LoVo (cell line): ENCODE data around the gene PRND.
"Not testable (repeated sequence)": the region's sequence is repeated elsewhere in the genome, so short reads cannot be mapped to it uniquely, and the experiment has no call there.

Source experiments
- DNase-seq: peaks from one replicate; pipeline ENCODE4 v3.0.0-alpha.2; 2016; ENCODE audit warnings: low spot score

Gene PRND

DNA sequence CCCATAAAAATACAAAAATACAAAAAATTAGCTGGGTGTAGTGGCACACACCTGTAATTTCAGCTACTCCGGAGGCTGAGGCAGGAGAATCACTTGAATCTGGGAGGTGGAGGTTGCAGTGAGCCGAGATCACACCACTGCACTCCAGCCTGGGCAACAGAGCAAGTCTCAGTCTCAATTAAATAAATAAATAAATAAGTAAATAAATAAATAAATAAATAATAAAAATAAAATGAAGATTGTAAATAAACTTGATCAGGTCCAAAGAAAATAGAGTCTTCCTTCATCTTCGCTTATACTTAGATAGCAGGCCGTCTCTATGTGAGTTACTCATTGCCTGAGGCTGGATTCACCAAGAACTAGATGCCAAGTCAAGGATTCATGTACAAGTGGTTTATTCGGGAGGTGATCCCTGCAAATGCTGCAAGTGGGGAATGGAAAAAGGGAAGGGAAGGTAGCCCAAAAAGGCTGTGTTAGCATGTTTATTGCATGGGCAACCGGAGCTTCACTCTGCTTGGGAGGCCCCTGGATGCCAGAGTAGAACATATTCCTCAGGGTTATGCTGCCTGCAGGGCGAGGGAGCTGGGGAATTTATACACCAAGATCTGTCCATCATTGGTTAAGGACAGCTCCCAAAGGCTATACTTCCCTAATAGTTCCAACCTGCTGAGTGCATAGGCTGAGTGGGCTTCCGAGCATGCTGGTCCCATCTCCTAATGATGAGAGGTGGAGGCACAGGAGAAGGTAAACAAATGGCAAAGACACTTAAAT, 16.3 kb downstream of the PRND start:
- no peak for DNase-seq

DNA sequence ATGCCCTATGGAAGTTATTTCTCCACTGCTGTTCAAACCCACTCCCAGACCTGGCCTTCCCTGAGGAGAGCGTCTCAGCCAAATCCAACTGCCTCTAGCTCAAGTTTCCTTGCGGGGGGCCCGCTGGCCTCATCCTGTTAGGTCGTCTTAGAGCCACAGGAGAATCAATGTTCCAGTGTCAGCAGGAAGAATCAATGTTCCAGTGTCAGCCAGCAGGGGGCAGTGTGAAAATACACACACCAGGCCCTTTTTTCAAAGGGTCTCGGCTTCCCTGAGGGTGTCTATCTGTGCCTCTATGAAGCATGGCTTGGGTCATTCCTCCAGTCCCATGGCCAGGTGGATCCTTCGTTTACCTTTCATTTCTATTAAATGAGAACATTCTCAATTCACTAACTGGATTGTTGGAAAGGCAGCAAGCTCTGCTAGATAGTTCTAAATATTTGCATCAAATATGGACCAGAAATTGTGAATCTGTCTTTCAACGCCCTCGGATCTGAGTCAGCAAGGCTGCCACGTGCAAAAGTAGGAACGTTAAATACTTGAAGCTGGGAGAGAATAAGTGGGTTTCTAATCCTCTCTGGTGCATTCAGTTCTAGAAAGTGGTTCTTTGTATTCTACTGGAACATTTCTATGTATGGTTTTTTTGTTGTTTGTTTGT, 19.2 kb downstream of the PRND start:
- DNase-seq, result no peak

DNA sequence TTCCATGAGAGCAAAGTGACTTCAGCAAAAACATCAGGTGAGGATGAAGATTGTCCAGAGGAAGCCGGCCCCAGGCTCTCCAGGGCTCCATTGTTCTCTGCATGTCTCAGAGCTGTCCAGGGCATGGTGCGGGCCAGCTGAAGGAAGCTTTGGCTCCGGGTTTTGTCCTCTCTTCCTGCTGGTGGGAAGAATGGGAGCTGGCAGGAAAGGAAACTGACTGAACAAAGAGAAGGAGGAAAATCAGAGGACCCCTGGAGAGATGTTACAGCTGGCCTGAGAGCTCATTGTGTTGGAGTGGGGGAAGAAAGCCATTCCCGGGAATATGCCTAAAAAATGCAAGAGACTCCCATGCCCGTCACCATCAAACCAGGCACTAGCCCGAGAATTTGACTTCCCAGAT, 27.1 kb downstream of the PRND start:
- no peak for DNase-seq

DNA sequence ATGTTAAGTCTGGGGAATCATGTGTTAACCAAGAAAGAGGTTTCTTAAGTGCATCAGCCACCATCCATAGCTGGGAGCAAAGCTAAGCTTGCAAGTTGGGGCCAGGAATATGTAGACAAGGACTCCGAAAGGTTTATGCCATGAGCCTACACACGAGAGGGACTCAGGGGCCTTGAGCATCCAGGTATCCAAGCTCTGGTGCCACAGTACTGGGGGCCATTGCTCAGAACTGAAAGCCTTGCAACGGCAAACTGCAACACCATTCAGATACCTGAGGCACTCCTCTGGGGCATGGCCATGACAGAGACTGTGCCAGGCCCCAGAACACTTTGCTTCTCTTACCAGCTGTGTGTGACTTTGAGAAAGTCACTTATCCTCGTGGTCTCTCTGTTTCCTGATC, 27.6 kb downstream of the PRND start:
- DNase-seq, result no peak

DNA sequence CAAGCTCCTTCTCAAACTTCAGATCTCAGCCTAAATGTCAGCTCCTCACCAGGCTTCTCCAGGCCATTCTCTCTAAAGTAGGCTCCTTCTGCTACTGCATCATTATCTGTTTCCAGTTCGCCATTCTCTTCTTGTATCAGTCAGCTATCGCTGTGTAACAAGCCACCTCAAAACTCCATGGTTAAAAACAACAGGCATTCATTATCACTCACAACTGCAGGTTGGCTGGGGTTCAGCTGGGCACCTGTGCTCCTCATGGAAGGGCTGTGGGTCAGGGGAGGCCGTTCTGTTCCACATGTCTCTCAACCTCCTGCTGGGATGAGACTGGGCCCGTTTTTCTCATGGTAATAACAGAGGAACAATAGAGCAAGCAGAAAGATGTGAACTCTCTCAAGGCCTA, 28.7 kb downstream of the PRND start:
- no peak for DNase-seq

DNA sequence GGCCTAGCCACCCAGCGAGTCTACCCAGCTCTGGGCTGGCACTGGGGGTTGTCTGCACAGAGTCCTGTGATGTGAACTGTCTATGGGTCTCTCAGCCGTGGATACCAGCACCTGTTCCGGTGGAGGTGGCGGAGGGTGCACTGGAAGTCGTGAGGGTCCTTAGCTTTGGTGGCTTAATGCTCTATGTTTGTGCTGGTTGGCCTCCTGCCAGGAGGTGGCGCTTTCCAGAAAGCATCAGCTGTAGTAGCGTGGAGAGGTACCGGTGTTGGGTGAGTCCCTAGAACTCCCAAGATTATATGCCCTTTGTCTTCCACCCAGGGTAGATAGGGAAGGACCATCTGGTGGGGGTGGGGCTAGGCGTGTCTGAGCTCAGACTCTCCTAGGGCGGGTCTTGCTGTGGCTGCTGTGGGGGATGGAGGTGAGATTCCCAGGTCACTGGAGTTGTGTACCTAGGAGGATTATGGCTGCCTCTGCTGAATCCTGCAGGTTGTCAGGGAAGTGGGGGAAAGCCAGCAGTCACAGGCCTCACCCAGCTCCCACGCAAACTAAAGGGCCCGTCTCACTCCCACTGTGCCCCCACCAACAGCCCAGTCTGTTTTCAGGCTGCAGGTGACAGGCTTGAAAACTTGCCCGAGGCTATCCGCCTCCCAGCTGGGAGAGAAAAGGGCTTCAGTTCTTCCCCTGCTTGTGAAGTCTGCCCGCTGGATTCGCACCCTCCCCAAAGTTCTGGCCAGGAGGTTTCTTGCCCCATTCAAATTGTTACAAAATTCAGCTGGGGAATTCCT, 37.6 kb downstream of the PRND start:
- DNase-seq, result not testable (repeated sequence)

DNA sequence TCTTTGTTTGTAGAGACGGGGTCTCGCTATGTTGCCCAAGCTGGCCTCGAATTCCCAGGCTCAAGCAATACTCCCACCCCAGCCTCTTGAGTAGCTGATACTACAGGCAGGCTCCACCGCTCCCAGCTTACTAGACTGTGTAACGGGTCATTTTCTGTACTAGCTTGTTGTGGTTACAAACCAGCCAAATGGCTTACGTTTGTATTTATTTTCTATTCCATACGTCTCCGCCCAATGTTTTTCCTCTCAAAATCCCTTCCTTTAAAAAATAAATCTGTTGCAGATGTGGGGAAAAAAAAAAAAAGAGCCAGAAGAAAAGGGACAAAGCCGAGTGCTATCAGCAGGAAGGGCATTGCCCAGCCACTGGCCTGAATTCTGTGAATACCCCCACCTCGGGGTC, 41.6 kb downstream of the PRND start:
- no peak for DNase-seq

DNA sequence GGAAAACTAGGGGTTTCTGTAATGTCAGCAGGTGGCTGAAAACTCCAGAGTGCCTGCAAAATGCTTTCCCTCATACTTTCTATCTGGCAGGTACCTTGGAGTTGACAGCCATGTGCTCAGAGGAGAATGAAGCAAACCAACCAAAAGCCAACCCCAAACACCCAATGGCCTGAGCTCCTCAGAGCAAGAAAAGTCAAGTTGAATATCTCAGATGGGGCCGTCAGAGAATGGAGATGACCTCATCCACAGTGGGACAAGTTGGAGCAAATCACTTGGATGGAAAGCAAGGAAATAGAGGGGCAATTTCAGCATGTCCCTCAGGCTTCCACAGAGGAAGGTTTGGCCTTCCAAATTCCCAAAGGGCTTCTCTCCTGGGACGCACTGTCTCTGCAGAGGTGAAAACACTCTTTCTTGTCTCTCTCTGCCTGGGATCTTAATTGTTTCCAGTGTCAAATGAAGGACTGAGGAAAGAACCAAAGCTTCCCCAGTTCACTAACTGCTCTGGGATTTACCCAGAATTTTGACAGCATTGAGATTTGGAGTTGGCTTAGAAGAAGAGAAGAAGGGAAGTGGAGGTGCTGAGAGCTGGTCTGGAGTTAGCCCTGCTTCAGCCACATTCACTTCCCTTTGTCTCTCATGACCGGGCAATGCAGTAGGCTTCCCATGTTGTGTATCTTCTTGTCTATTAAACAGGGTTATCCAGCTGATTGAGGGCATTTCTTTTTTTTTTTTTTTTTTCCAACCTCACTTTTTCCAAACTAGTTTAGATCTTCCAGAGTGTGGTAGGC, 42.2 kb downstream of the PRND start:
- DNase-seq, result no peak

DNA sequence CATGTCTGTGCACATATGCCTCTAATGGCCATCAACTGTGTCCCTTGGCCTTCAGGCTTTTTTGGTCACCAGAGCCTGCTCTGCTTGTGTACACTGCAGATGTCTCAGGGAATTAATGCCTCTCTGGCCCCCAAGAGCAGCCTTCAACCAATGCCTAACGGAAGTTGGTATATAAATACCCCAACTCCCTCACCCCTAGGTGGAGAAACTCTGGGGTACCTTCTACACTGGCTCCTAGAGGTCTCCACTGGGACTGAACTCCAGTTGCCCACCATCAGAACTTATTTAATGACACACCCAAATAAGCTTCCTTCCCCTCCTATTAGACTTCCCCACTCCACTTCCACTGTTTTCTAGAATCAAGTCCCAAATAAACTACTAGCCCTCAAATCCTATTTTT, 43.1 kb downstream of the PRND start:
- no peak for DNase-seq

DNA sequence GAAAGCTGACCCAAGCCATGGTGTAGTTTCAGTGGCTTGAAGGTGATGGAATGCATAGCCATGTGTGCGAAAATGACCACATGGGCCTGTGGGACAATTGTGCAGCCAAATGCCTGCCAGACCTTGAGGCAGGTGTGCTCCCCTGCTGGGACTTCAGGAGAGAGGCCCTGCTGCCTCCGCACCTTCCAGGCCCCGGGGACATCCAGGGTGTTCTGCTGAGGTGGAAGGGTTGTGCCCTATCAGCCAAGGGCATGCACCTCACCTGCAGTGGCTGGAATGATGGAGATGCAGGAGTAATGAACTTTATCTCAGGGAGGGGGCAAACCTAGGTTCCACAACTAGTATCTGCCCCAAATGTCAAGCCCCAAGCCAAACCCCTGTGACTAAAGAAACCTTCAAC, 44.0 kb downstream of the PRND start:
- DNase-seq, result no peak

DNA sequence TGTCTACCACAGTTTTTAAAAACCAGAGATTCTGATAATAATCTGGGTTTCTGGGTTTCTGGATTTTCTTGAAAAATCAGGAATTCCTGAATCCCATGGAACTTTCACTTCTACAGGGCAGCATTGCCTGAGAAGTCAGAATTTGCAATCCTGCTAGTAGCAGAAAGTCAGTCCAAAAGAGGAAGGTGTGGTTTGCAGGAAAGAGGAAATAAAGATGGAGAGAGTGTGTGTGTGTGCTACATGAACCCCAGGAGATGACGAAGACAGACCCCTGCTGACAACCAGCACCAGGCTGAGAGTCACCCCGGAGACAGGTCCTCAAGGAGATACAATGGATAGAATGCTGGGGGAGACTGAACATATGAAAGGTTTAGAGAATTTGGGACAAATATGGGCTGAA, 44.9 kb downstream of the PRND start:
- DNase-seq, result no peak

DNA sequence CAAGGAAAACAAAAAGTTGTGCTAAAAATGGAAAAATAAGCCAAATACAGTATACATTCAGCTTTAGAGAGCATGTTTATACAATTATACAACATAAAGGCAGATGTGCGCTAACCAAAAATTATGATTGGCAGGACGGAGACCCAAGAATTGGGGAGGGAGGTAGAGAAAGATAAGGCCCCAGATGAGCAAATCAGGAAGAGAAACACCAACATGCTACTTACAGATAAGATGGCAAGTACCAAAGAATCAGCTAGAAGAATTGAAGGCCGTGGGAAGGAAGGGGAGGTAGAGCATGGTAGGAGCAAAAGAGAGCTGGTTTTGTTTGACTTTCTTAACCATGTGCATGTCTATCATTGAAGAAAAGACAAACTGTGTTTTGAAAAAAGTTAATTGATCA, 45.4 kb downstream of the PRND start:
- DNase-seq, result no peak

DNA sequence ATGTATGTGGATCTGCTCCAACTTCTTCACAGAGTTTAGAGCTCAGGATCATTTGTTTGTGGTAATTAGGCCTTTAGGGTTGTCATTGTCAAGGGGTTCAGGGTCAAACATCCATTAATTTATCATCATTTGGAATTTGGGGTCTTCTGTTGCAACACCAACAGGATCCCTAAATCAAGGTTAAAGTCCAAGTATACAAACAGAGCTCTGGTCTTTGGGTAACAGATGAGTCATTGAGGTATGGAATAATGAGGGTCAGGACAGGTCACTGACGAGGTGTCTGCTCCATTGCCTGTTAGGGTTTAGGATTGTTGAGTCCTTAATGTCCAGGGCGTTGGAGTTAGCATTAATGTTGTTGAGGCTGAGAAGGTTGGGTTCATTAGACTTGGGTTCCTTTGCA, 47.6 kb downstream of the PRND start:
- no peak for DNase-seq

DNA sequence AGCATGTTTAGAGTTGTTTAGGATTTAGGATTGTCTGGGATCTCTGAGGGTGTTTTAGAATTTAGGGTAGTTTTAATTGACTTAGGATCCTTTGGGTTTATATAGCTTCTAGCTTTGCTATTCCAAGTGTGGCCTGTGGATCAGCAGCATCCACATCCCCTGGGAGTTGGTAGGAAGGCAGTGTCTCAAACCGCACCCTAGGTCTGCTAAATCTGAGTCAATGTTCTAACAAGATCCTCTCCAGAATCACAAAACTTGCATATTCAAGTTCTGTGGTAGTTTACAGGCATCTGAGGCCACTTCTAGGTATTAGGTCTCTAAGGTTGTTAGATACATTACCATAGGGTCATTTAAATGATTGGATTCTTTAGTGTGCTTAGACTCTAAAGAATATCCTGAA, 48.3 kb downstream of the PRND start:
- no peak for DNase-seq

DNA sequence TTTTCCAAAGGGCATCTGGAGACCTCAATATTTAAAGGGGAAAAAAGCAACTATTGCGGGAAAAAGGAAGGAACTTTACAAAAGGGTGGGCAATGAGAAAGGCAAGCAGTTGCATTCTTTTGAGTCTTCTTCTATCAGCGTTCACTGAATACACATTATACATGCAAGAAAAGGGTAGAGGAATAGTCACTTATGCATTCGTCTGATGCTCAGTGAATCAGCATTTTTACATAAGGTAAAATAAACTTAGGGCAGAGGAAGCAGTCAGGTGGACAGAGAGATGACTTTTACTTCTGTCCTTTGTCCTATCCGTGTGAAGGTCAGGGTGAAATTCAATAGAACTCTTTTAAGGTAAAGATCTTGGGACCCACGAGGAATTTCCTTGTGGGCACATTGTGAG, 49.3 kb downstream of the PRND start:
- DNase-seq, result no peak

DNA sequence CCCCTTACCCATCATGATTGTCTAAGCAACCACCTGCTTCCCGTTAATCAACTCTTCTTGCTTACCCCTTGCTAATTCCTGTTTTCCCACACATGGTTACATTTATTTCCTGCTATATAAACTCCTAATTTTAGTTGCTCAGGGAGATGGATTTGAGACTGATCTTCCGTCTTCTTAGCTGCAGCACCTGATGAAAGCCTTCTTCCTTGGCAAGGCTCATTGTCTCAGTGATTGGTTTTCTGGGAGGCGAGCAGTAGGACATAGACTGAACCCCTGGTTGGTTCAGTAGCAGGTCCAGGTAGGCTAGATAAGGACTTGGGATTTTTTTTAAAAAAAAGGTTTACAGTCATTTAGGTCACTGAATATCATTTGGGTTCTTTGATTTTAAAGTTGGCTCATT, 50.4 kb downstream of the PRND start:
- no peak for DNase-seq

DNA sequence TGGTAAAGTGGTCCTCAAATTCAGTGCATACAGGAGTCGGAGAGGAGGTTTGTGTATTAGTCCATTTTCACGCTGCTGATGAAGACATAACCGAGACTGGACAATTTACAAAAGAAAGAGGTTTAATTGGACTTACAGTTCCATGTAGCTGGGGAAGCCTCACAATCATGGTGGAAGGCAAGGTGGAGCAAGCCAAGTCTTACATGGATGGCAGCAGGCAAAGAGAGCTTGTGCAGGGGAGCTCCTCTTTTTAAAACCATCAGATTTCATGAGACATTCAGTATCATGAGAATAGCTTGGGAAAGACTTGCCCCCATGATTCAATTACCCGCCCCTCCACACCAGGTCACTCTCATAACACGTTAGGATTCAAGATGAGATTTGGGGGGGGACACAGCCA, 51.3 kb downstream of the PRND start:
- DNase-seq, result not testable (repeated sequence)

DNA sequence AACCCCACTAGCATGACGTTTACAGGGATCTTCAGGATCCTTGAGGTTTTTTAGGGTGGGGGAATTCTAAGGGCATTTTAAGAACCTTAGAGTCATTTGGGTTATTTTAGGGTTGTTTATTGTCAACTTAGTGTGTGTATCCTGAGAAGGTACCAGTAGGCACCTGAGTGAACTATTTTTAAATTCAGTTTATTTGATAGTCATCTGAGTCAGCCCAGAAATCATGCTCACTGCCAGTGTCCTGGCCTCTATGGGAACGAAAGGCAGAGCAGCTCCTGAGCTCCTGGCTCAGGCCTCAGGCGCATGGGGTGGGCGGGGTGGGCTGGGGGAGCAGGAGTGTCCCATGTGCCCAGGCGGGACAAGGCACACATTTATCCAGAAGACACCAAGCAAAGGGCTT, 52.0 kb downstream of the PRND start:
- no peak for DNase-seq

DNA sequence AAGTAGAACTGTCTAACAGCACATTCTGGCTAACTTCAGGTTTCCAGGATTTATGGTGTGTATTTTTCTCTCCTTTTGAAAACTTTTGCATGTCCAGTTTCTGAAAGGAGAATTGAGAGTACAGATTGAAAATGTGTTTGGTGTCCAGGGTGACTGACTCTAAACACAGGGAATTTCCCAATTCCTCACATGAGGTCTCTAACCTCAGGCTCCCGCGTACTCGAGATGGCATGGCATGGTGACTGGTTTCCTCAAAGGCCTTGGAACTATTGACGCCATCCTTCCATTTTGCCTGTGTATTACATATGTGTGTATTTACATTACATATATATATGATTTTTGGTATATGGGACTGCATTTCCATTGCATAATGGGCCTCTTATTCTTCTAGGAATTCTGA, 52.5 kb downstream of the PRND start:
- DNase-seq, result no peak

DNA sequence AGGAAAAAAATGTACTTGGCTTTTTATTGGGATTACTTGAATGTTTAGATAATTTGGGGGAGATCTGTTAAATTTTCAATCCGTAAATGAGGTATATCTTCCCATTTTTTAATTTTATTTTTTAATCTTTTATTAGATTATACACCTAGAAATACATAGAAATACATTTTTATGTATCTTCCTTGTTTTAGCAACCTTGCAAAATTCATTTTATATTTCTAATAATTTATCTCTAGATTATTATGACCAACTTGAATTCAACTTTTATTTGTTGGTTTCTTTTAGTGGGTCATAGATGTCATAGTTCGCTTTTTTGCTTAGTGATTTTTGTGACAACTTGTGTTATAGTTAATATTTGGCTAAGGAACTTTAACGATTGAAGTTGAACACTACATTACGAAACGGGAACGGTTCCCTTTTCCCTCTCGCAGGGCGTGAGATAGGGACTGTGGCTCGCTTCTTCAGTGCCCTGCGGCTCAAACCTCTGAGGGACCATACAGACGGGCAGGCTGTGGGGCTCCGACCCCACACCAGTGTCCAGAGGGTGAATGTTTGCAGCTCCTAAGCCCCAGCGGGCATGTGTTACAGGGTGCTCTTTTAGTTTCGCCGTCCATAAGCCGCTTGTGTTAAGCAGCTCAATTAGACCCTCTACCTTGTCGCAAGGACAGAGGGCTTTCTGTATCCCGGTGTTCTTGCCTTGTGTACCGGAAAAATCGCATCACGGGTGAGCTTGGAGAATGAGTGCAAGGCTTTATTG, 53.8 kb downstream of the PRND start:
- no peak for DNase-seq

DNA sequence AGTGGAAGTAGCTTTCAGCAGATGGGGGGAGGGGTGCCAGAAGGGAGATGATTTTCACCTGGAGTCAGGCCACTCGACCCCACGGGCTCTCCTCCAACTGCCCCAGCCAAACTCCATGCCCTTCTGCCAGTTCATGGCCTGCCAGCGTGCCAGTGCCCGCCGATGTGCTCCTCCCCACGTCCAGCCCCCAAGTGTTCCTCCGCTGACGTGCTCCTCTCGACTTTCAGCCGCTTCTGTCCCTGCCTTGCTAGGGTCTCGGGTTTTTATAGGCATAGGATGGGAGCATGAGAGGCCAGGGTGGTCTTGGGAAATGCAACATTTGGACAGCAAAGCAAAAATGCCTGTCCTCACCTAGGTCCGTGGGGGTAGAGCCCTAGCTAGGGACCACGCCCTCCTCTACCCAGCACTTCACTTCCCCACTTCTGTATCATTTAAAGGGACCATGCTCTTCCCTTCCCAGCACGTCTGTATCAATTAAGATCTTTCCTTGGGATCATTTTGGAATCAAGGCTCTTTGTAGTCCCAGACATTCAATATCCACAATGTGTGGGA, 54.4 kb downstream of the PRND start:
- DNase-seq, result no peak
